HG03196 (cell line): ENCODE data around the gene LTB4R.
"Not testable (repeated sequence)": the region's sequence is repeated elsewhere in the genome, so short reads cannot be mapped to it uniquely, and the experiment has no call there.

ENCODE experiments used
- ATAC-seq: cut with Tn5 transposase; IDR thresholded peaks from one replicate; pipeline ENCODE4 v1.9.1; 2021; ENCODE audit not compliant: unreplicated experiment

The LTB4R gene

DNA sequence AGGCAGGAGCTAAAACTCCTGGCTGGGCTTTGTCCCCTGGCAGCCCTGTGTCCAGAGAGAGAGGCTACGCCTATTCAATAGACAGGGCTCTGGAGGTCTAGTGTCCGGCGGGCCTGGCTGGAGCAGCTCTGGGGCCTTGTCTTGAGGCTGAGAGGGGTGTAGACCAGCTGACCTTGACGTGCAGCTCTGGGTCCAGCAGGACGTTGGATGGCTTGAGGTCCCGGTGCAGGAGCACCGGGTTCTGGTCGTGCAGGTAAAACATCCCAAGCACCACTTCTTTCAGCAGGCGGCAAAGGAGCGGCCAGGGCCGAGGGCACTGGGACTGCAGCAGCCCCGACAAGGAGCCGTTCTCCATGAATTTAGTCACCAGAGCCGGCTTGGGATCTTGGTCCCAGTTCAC, 27.5 kb downstream of the LTB4R start:
- no peak for ATAC-seq

DNA sequence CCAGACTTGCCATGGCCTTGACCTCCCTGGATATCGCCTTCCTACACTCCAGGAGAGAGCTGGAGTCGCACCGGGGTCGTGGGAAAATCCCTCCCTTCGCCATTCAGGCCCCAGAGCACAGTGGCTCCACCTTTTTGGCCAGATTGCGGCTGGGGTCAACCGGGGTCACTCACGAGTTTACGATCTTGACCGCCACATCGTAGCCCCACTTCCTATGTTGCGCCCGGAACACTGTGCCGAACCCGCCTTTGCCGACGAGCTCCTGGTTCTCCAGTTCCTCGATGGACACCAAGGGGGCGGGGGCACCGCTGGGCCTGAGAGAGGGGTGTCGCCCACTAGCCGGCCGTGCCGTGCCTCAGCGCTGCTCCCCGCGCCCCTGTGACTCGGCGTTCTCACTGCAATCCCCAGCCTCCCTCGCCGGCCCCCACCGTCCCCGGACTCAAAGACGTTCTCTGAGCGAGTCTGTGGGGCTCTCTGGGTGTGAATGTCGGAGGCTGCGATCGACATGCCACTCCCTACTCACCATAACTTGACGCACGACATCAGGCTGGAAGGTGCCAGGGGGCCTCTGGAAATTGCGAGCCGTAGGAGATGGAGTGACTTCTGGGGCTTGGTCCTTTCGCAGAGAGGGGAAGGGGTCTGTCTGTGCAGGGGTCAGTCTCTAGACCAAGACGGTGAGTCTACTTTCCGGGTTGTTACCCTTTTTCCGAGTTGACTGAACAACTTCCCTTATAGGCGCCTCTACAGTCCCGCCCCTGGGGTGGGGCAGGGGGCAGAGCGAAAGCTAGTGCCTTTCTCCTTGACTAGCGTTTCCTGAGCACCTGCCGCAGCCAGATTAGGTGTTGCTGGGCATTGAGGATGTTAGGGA, 28.2 kb downstream of the LTB4R start, which contains the start of gene RIPK3:
RIPK3 (minus strand) TSS at position 708 of the 868 bp plus-strand sequence; CDS start at position 543, 165 bp downstream.
- peak; percentile 77 for ATAC-seq

DNA sequence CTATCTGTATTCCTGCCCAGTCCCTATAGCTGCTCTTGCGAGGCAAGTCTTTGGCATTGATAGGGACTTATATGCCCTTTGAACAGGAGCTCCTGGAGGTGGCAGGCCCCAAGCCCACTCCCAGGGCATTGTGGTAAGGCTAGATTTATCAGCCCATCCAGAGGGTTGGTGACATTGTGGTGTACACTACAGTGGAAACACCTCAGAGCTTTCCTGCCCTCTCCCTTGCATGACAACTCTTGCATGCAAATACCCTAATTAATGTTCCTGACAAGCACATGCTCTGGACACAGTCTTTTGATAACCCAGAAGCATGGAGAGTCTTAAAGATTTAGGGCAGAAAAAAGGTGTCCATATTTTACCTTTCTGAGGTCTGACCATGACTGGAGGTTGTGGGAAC, 29.3 kb downstream of the LTB4R start:
- no peak for ATAC-seq

DNA sequence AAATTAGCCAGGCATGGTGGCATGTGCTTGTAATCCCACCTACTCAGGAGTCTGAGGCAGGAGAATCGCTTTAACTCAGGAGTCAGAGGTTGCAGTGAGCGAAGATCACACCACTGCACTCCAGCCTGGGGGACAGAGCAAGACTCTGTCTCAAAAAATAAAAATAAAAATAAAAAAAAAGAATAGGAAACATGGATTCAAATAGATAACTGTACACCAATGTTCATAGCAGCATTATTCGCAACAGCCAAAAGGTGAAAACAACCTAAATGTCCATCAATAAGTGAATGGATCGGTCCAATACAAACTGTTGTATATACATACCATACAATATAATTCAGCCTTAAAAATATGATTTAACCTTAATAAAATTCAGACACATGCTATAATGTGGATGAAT, 31.6 kb downstream of the LTB4R start:
- no peak for ATAC-seq

DNA sequence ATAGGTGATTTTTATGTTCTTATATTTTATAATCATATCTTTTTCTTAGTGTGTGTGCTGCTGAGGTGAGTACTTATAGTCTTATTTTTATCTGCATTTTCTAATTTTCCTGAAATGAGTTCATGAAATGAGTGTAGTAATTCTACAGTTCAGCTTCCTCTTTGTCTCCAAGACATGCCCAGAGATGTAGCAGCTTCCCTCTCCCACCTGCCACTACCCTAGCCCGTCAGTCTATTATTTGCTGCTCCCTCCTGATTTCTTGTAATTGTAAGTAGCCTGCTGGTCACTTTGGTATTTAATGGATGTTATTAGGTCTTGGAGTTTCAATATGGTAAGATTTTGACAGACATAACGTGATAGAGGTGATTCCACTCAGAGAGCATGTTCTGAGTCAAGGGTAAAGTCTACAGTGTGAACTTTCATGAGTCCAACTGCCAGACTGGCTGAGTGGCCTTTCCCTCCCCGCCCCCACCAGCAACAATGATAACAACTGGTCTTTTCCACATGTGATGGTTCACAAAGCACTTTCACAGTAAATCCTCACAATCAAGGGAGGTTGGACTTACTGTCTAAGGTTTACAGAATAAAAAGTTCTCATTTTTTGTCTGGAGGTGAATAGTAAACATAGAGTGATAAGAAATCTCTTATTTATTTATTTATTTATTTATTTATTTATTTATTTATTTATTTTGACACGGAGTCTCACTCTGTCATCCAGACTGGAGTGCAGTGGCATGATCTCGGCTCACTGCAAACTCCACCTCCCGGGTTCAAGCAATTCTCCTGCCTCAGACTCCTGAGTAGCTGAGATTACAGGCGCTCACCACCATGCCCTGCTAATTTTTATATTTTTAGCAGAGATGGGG, 32.7 kb downstream of the LTB4R start:
- no peak for ATAC-seq

DNA sequence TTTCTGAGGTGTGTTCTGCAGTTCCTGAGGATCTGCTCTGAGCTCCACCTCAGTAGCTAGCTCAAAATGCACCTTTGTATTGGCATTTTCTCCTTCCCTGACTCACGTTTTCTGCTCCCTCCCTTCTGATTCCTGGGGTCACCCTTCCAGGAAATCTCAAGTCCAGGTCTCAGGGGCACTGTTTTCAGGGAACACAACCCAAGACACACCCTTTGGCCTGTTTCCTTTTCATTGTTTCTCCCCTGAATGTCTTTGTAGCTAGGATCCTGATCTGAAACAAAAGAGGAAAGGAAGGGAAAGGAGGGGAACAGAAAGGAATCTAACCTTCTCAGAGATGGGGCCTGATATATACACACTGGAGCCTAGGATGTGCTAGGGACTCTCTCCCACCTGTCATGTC, 35.8 kb downstream of the LTB4R start:
- ATAC-seq: no peak

DNA sequence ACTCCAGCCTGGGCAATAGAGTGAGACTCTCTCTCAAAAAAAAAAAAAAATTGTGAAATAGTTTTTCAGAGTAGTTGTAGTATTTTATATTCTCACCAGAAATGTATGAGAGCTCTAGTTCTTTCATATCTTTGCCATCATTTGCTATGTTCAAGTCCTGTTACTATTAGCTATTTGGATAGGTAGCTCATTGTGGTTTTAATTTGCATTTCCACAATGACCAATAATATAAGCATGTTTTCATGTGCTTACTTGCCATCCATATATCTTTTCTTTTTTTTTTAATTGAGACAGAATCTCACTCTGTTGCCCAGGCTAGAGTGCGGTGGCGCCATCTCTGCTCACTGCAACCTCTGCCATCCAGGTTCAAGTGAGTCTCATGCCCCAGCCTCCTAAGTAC, 36.9 kb downstream of the LTB4R start:
- ATAC-seq: no peak

DNA sequence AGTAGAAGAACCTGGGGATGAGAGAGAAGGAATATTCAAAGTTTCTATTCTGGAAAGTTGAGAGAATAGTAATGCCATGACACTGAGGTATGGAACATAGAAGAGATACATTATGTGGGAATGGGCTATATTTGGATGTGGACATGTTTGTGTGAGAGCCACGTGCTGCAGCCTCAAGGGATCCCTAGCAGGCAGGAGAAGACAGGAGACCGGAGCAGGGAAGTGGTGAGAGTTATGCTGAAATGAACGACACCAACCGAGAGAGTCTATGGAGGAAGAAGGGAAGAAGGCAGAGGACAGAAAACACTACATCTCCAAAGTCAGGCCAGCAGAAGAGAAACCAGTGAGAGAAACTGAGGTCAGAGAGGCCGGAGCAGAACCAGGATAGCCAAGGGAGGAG, 38.4 kb downstream of the LTB4R start:
- no peak for ATAC-seq

DNA sequence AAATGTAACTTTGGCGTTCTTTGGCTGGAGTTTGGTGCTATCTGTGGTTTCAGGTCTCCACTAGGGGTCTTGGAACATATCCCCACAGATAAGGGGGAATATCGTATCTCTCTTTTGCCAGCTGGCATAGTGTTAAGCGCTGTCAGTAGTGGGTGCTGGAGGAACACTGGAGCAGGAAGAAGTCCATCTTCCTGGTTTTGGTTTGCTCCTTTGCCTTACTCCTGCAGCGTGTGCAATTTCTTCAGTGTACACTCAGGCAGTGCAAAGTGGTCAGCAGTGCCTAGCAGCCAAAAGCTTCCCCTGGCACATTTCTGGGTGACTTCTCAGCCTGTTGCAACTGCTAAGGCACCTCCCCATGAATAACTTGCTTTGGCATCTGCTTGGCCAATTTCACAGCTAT, 40.2 kb downstream of the LTB4R start:
- no peak for ATAC-seq

DNA sequence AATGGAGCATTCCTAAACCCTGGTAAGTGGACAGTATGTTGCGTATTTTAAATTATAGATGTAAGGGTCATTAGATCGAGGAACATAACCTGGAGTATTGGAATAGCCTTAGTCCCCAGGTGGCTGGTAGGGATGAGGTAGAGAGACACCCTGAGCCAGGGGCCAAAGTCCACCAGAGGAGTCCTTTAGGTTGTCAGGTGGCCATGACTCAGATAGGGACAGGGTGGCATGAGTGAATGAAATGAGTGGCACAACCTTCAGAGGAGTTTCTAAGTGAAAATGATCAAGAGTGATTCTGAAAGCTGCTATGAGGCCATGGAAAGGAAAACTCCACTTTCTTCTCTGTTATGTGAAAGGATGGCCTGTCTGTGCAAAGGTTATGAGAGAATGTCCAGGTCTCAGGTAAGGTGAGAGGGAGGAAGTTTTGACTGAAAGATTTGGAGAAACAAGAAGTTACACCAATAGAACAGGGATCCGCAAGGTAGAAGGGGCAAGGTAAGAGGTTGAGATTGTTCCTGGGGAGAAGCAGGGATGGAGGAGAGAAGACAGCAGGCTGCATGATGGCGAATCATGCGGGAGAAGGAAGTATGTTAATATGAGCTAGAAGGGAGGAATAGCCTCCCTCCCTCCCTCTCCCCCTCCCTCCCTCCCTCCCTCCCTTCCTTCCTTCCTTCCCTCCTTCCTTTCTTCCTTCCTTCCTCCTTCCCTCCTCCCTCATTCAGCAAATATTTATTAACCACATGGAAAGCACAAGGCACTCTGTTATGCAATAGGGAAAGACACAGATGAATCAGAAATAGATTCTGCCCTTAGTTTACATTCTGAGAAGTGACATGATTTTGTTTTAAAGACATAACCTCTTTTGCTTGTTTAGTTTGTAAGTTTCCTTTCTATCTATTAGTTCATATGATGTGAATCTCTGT, 42.5 kb downstream of the LTB4R start:
- no peak for ATAC-seq

DNA sequence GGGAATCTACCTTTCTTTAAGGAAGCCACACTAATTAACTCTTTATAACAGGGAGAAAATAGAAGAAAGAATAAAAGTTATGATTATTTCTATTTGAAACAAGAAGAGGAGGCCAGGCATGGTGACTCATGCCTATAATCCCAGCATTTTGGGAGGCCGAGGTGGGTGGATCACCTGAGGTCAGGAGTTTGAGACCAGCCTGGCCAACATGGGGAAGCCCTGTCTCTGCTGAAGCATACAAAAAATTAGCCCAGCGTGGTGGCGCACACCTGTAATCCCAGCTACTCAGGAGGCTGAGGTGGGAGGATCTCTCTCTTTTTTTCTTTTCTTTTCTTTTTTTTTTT, 43.2 kb downstream of the LTB4R start:
- ATAC-seq: not testable (repeated sequence)

DNA sequence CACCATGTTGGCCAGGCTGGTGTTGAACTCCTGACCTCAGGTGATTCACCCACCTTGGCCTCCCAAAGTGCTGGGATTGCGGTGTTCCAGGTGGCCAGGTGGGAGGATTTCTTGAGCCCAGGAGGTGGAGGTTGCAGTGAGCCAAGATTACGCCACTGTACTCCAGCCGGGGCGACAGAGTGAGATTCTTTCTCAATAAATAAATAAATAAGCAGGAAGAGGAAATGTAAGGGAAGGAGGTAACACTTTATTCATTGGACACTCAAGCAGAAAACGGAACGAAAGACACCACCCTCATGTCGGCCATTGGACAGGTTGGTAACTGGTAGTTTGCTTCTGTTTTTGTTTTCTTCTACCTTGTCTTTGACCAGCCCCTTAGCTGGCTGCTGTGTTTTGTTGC, 43.7 kb downstream of the LTB4R start:
- no peak for ATAC-seq

DNA sequence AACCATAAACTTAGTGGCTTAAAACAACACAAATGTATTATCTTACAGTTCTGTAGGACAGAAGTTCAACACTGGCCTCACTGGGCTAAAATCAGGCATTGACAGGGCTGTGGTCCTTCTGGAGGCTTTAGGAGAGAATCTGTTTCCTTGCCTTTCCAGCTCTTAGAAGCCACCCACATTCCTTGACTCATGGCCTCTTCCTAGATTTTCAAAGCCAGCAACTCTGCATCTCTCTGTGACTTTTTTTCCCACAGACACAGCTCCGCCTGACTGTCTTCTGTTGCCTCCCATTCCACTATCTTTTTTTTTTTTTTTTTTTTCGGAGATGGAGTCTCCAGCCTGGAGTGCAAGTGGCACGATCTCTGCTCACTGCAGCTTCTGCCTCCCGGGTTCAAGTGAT, 44.9 kb downstream of the LTB4R start:
- ATAC-seq: no peak

DNA sequence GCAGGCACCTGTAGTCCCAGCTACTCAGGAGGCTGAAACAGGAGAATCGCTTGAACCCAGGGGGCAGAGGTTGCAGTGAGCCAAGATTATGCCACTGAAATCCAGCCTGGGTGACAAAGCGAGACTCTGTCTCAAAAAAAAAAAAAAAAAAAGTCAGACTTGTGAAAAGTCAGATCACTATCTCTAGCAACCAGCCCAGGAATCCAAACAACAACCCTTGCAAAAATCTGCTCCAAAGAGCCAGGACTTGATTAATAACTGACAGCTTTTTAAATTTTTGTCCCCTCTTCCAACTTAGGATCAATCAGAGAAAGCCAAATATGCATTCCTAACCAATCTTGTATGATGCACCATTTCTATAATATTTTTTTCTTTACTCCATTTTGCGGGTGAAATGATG, 49.0 kb downstream of the LTB4R start:
- no peak for ATAC-seq

DNA sequence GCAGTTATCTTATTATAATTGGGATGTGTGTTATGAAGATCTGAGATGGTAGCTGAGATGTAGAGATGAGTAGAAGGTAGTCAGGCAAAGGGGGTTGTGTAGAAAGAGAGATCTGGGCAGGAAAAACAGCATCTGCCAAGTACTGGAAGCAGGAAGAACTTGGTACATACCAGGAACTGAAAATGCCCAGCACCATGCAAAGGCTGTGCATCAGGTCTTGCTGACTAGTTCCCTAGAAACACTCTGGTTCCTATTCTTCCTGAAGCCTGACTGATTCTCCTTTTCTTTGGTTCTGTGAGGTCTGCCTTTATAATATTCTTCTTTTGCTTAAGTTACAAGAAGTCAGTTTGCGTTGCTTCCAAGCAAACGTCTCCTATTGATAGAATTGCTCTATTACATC, 50.0 kb downstream of the LTB4R start:
- no peak for ATAC-seq

DNA sequence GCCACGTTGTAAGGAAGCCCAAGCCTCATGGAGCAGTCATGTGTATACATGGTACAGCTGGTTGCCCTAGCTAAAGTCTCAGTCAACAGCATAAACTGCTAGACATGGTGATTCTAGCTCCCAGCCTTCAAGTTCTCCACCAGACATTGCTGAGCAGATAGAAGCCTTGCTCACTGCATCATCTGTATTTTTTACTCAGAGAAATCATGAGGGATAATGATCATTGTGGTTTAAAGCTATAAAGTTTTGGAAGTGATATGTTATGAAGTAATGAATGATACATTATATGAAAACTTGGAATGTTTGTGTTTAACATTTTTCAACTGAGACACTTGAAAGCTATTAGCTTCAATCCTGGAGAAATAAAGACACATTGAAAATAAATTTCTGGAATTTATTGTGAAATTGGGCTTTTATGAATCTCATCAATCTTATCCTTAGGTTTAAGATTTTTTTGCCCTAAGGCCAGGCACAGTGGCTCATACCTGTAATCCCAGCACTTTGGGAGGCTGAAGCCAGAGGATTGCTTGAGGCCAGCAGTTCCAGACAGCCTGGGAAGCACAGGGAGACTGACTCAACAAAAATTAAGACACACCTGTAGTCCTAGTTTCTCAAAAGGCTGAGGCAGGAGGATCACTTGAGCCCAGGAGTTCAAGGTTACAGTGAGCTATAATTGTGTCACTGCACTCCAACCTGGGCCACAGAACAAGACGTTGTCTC, 51.1 kb downstream of the LTB4R start:
- no peak for ATAC-seq

DNA sequence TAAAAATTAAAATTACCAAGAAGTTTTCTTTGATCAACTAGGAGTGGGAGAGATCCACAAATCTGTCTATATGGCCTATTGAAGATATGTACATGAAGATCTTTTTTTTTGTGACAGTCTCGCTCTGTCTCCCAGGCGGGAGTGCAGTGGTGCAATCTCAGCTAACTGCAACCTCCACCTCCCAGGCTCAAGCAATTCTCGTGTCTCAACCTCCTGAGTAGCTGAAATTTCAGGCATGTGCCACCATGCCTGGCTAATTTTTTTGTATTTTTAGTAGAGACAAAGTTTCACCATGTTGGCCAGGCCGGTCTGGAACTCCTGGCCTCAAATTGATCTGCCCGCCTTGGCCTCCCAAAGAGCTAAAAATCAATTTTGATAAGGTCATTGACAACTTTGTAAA, 52.1 kb downstream of the LTB4R start:
- ATAC-seq: no peak

DNA sequence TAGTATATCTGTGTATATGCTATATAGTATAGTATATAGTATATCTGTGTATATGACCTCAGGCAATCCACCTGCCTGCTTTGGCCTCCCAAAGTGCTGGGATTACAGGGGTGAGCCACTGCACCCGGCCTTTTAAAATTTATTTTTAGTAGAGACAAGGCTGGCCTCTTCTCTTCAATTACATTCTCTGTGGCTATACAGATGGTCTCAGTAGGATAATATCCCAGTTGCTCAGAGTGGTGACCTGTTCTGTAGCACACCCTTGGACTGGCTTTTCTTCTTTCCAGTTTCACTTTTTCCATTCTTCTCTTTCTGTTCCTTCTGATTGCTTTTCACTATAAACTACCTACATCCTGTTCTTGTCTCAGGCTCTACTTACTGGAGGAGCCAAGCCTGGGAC, 53.5 kb downstream of the LTB4R start:
- no peak for ATAC-seq

DNA sequence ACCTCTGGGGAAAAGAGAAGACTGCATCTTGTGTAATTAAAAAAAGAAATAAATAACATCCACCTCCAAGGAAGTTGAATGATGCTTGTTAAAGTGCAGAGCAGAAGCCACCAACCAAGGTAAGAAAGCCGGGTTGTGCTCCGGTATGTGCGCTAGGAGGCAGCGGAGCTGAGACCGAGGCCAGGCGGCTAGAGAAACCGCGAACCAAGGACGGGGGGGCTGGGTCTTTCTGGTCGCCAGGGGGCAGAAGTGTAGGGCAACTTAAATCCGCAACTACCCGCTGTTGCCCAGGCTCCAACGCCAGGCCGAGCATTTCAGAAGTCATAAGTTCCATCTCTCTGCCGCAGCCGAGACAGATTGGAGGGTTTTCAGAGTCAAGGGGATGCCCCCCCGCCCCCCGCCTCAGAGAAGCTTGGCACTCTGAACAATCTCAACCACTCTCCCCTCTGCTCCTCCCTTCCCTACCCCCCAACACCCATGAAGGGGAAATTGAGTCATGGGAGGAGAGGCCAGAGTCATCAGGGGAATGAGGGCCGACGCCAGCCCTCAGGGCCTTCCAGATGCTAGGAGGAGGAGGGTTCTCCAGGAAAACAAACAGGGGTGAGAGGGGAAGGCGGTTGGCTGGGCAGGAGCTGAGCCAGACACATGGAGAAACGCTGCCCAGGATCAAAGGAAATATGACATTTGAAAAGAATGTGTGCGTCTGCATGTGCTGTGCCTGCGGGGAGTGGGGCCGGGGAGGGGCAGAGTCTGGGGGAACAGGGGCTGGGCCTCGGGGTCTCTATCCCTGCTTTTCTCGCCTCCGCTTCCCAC, 54.5 kb downstream of the LTB4R start:
- no peak for ATAC-seq

DNA sequence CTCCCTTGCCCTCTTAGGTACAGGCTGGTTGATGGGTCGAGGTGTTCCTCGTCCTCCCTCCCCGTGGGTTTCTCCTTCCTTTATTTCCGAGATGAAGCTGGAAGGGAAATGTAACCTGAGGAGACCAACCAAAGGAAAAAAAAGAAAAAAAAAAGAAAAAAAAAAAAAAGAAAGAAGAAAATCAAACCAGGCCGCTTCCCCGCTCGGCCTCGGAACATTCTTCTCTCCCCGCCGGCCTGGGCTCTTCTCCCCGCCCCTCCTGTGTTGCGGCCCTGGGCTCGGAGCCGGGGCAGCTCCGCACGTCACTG, 55.1 kb downstream of the LTB4R start:
- no peak for ATAC-seq
